ENCODE data around the gene TF. TPM values are rescaled to one million over a fixed set of nuclear protein-coding genes. Genes with fewer than 3 reads are reported as not detected.
"Not testable (repeated sequence)": the region's sequence is repeated elsewhere in the genome, so short reads cannot be mapped to it uniquely, and the experiment has no call there.

The TF gene
- total and polyA plus RNA-seq, 4 donors: 333 to 708 (median 529) TPM

DNA sequence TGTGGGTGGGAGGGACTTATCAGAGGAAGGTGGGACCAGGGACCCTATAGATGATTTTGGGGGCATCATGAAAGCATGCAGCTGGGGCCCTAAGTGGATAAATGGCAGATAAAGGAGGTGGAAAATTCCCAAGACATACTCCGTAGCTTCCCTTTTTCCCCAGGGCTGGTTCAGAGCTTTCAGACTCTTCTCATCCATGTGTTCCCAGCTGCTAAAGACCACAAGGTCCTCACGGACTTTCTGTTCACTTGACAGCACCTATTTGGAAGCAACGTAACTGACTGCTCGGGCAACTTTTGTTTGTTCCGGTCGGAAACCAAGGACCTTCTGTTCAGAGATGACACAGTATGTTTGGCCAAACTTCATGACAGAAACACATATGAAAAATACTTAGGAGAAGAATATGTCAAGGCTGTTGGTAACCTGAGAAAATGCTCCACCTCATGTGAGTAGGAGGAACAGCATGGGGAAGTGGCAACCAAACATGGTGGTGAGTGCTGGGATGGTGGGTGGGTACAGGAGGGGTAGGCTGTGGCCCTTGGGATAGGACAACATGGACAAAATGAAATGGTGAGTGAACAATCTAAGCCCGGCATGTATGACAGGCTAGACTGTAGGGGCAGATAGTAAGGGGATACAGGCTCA lies 30.7 kb downstream of the TF start:
- Histone ChIP-seq H3K9me3 (ENCODE audit: control insufficient read depth, insufficient read depth, low read length) (no peaks in the 10 kb centered on the region), H3K4me3 (ENCODE audit: low read depth, low read length) (no peak overlapping the region), H3K27me3 (ENCODE audit: control insufficient read depth, insufficient read depth, low read length) (no peaks in the 10 kb centered on the region), H3K4me1 (ENCODE audit: control insufficient read depth, insufficient read depth, low read length) (no peaks in the 10 kb centered on the region), H3K27ac (ENCODE audit: low read depth, low read length) (no peak overlapping the region), H3K36me3 (ENCODE audit: control insufficient read depth, insufficient read depth, low read length) (peaks cover 9% of the 10 kb centered on the region)
- 98% methylated on average over 6 of the region's 7 CpGs for WGBS (ENCODE audit: insufficient coverage)
- no peak for DNase-seq (ENCODE audit: low read depth in 4 of 6, low spot score in 6 of 6)

DNA sequence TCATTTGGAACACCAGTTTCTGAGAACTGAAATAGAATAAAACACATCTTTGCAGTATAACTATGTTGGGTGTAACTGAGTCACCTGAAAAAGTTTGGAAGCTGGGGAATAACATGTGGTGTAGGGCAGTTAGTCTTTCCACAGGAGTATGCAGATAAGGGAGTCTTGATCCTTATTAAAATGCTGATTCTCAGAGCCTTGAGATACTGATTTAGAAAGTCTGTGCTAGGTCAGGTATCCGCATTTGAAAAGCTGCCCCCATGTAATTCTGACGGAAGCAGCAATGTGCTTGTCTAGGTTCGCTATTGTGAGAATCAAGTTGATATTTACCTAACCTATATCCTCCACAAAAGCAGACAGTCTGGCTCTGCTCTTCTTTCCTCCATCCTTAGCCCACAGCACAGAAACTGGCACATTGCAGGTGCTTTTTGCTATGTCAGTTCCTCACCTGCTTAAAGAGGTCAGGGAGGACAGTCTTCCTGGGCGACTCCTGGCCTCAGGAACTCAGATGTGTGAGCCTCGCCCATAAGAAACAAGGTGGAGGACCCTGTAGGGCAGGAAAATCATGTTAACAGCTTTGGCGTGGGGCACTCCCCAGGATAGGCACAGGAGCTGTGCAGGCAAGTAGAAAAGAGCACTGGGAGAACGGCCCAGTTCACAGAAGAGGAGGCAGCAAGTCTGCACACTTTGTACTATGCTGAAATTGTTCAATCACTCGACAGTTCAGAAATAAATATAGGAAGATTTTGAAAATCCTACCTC lies 31.8 kb downstream of the TF start:
- WGBS (ENCODE audit: insufficient coverage): 83% methylated on average over 5 of the region's 8 CpGs
- DNase-seq (ENCODE audit: low read depth in 4 of 6, low spot score in 6 of 6): no peak
- Histone ChIP-seq H3K36me3 (ENCODE audit: control insufficient read depth, insufficient read depth, low read length) (peaks cover 9% of the 10 kb centered on the region), H3K9me3 (ENCODE audit: control insufficient read depth, insufficient read depth, low read length) (no peaks in the 10 kb centered on the region), H3K27me3 (ENCODE audit: control insufficient read depth, insufficient read depth, low read length) (no peaks in the 10 kb centered on the region), H3K27ac (ENCODE audit: low read depth, low read length) (no peak overlapping the region), H3K4me3 (ENCODE audit: low read depth, low read length) (no peak overlapping the region), H3K4me1 (ENCODE audit: control insufficient read depth, insufficient read depth, low read length) (no peaks in the 10 kb centered on the region)

DNA sequence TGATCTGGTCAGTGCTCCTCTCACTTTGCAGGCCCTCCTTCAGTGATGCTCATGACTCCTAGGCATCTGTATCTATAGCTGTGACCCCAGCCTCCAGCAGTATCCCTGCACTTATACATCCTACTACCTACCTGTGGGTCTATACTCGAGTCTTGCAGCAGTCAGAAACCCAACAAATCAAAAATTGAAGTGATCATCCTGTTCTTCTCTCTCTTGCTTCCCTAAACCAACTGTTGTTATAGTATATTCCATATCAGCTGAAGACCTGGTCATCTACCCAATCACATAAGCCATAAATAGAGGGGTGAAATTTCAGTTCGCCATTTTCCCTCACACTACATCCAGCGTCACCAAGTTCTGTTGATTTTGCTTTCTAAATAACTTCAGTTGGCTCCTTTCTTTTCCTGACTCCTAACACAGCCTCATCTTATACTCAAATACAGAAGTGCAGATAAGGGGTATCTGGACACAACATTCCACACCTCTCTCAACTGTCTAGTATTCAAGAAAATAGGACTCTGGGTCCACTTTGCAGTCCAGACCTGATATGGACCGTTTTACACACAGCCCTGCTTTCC lies 33.5 kb downstream of the TF start:
- peaks cover 7% of the 10 kb centered on the region for H3K36me3 ChIP-seq (ENCODE audit: control insufficient read depth, insufficient read depth, low read length)
- no peak overlapping the region for H3K4me3 ChIP-seq (ENCODE audit: low read depth, low read length)
- H3K4me1 ChIP-seq (ENCODE audit: control insufficient read depth, insufficient read depth, low read length): no peaks in the 10 kb centered on the region
- no peaks in the 10 kb centered on the region for H3K27me3 ChIP-seq (ENCODE audit: control insufficient read depth, insufficient read depth, low read length)
- no peaks in the 10 kb centered on the region for H3K9me3 ChIP-seq (ENCODE audit: control insufficient read depth, insufficient read depth, low read length)
- 59% methylated on average over 2 of the region's 4 CpGs for WGBS (ENCODE audit: insufficient coverage)
- no peak overlapping the region for H3K27ac ChIP-seq (ENCODE audit: low read depth, low read length)
- no peak for DNase-seq (ENCODE audit: low read depth in 4 of 6, low spot score in 6 of 6)

DNA sequence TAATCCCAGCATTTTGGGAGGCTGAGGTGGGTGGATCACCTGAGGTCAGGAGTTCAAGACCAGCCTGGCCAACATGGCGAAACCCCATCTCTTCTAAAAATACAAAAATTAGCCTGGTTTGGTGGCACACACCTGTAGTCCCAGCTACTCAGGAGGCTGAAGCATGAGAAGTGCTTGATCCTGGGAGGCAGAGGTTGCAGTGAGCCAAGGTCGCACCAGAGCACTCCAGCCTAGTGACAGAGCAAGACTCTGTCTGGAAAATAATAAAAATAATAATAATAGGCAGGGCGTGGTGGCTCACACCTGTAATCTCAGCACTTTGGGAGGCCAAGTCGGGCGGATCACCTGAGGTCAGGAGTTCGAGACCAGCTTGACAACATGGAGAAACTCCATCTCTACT lies 34.6 kb downstream of the TF start:
- not testable (repeated sequence) for DNase-seq (ENCODE audit: low read depth in 4 of 6, low spot score in 6 of 6); H3K9me3 ChIP-seq (ENCODE audit: control insufficient read depth, insufficient read depth, low read length); H3K4me1 ChIP-seq (ENCODE audit: control insufficient read depth, insufficient read depth, low read length); H3K36me3 ChIP-seq (ENCODE audit: control insufficient read depth, insufficient read depth, low read length); H3K27ac ChIP-seq (ENCODE audit: low read depth, low read length); H3K27me3 ChIP-seq (ENCODE audit: control insufficient read depth, insufficient read depth, low read length); H3K4me3 ChIP-seq (ENCODE audit: low read depth, low read length)
- 94% methylated on average over 3 of the region's 6 CpGs for WGBS (ENCODE audit: insufficient coverage)

DNA sequence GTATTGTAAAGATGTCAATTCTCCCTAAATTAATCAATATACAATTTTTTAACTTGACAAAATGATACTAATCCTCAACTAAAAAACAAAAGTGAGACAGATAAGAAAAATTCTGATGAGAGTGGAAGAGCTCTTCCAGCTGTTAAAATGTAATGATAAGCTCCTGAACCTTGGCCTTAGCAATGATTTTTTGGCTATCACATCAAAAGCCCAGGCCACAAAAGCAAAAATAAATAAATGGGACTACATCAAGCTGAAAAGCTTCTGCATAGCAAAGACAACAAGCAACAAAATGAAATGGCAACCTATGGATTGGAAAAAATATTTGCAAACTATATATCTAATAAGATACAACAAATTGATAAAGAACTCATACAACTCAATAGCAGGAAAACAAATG lies 35.4 kb downstream of the TF start:
- Histone ChIP-seq H3K27ac (ENCODE audit: low read depth, low read length) (no peak overlapping the region), H3K36me3 (ENCODE audit: control insufficient read depth, insufficient read depth, low read length) (no peaks in the 10 kb centered on the region), H3K4me1 (ENCODE audit: control insufficient read depth, insufficient read depth, low read length) (no peaks in the 10 kb centered on the region), H3K4me3 (ENCODE audit: low read depth, low read length) (no peak overlapping the region), H3K9me3 (ENCODE audit: control insufficient read depth, insufficient read depth, low read length) (no peaks in the 10 kb centered on the region), H3K27me3 (ENCODE audit: control insufficient read depth, insufficient read depth, low read length) (no peaks in the 10 kb centered on the region)
- DNase-seq (ENCODE audit: low read depth in 4 of 6, low spot score in 6 of 6): no peak

DNA sequence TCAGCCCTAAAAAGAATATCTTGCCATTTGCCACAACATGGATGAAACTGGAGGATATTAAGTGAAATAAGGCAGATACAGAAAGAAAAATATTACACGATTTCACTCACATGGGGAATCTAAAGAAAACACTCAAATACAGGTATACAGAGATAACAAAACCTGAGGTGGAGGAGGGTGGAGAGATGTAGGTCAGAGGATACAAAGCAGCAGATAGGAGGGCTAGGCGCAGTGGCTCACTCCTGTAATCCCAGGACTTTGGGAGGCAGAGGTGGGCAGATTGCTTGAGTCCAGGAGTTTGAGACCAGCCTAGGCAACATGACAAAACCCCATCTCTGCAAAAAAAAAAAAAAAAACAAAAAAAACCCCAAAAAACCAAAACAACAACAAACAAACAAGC lies 36.3 kb downstream of the TF start:
- Histone ChIP-seq H3K27ac (ENCODE audit: low read depth, low read length) (no peak overlapping the region), H3K9me3 (ENCODE audit: control insufficient read depth, insufficient read depth, low read length) (no peaks in the 10 kb centered on the region), H3K36me3 (ENCODE audit: control insufficient read depth, insufficient read depth, low read length) (no peaks in the 10 kb centered on the region), H3K27me3 (ENCODE audit: control insufficient read depth, insufficient read depth, low read length) (no peaks in the 10 kb centered on the region), H3K4me1 (ENCODE audit: control insufficient read depth, insufficient read depth, low read length) (no peaks in the 10 kb centered on the region), H3K4me3 (ENCODE audit: low read depth, low read length) (no peak overlapping the region)
- DNase-seq (ENCODE audit: low read depth in 4 of 6, low spot score in 6 of 6): no peak
- WGBS (ENCODE audit: insufficient coverage): 80% methylated on average over 1 of the region's 2 CpGs

DNA sequence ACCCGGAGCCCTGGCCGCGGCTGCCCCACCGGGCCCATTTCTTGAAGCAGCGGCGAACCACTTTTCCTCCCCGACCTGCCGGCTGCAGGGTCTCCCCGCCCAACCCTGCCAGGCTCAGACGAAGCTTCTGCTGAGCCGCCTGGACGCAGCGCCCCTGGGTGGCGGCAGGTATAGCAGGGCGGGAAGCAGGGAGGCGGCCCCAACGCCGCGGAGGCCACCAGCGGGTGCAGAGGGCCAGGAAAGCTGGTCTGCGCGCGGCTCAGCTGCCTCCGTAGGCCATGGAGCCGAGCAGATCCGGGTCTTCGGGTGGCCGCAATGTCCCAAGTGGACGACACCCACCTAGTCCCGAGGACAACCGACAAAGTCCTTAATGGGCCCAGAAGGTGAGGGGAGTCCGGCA lies 37.6 kb downstream of the TF start:
- H3K27ac ChIP-seq (ENCODE audit: low read depth, low read length): no peak overlapping the region
- 51% methylated on average over 31 of the region's 32 CpGs for WGBS (ENCODE audit: insufficient coverage)
- no peaks in the 10 kb centered on the region for H3K36me3 ChIP-seq (ENCODE audit: control insufficient read depth, insufficient read depth, low read length)
- no peak for DNase-seq (ENCODE audit: low read depth in 4 of 6, low spot score in 6 of 6)
- no peaks in the 10 kb centered on the region for H3K27me3 ChIP-seq (ENCODE audit: control insufficient read depth, insufficient read depth, low read length)
- H3K4me3 ChIP-seq (ENCODE audit: low read depth, low read length): no peak overlapping the region
- H3K9me3 ChIP-seq (ENCODE audit: control insufficient read depth, insufficient read depth, low read length): no peaks in the 10 kb centered on the region
- no peaks in the 10 kb centered on the region for H3K4me1 ChIP-seq (ENCODE audit: control insufficient read depth, insufficient read depth, low read length)

DNA sequence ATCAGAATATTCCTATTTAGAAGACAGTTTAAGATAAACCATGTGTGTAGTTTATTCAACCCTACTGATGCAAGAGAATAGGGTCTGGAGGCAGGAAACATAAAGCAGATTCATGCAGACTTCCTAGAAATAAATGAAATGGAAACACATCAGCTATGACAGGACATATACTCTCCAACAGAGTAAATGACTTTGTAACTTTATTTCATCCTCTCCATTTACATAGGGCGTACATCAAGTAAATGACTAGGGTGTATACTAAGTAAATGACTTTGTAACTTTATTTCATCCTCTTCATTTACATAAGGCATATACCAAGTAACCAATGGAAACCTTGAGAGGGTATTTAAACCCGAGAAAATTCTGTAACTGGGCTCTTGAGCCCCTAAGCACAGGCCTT lies 41.8 kb downstream of the TF start:
- WGBS (ENCODE audit: insufficient coverage): 80% methylated on average over 1 of the region's 2 CpGs
- H3K27me3 ChIP-seq (ENCODE audit: control insufficient read depth, insufficient read depth, low read length): no peaks in the 10 kb centered on the region
- H3K27ac ChIP-seq (ENCODE audit: low read depth, low read length): no peak overlapping the region
- H3K4me1 ChIP-seq (ENCODE audit: control insufficient read depth, insufficient read depth, low read length): no peaks in the 10 kb centered on the region
- H3K9me3 ChIP-seq (ENCODE audit: control insufficient read depth, insufficient read depth, low read length): peaks cover 11% of the 10 kb centered on the region
- DNase-seq (ENCODE audit: low read depth in 4 of 6, low spot score in 6 of 6): no peak
- H3K4me3 ChIP-seq (ENCODE audit: low read depth, low read length): no peak overlapping the region
- H3K36me3 ChIP-seq (ENCODE audit: control insufficient read depth, insufficient read depth, low read length): no peaks in the 10 kb centered on the region

DNA sequence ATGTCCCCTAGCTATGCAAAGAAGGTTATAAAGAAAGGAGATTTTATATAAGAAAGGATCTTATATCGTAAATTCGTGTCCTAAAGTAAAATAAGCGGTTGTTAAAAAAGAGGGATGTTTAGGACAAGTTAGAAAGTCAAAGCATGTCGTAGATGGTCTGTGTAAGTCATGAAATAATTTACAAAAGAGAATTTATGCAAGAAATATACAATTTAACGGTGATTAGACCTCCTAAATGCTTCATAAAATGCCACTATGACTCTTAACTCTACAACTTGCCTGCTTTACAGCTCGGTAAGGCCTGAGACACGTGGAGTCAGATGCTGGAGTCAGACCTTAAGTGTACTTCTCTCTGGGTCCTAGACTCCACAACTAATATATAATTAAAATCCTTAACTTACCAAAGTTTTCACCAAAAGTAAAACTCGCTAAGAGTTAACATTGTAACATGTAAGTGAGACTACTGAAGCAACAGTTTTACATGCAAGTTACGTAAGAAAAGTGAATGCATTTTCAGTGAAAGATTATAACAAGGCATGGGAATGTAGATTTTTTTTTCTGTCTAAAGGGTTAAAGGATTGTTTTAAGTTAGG lies 46.1 kb downstream of the TF start:
- DNase-seq (ENCODE audit: low read depth in 4 of 6, low spot score in 6 of 6): peak in 1 of 6 donors; percentile 4

More for the DNA sequence above, 46.1 kb downstream of the TF start:
- H3K4me3 ChIP-seq (ENCODE audit: low read depth, low read length): no peak overlapping the region
- no peaks in the 10 kb centered on the region for H3K4me1 ChIP-seq (ENCODE audit: control insufficient read depth, insufficient read depth, low read length)
- no peak overlapping the region for H3K27ac ChIP-seq (ENCODE audit: low read depth, low read length)
- WGBS (ENCODE audit: insufficient coverage): 60% methylated on average over 4 of the region's 9 CpGs
- H3K27me3 ChIP-seq (ENCODE audit: control insufficient read depth, insufficient read depth, low read length): no peaks in the 10 kb centered on the region
- peaks cover 11% of the 10 kb centered on the region for H3K9me3 ChIP-seq (ENCODE audit: control insufficient read depth, insufficient read depth, low read length)
- H3K36me3 ChIP-seq (ENCODE audit: control insufficient read depth, insufficient read depth, low read length): no peaks in the 10 kb centered on the region

All from spinal cord (tissue), 10 donors.